Breast epithelium (tissue), 4 donors: ENCODE data around the gene PAXX. TPM values are rescaled to one million over a fixed set of nuclear protein-coding genes. Genes with fewer than 3 reads are reported as not detected.

Experiments
- DNase-seq, 2 donors: peaks; one replicate each; pipeline ENCODE4 v3.0.0-alpha.2; 2019; ENCODE audit warnings: low spot score in 2 of 2
- H3K27ac ChIP-seq, 2 donors: fragments of 200-600 bp; sonication (generic) in 1 of 2; one replicate each; pipeline ENCODE4 v1.5.1; 2016 to 2019; ENCODE audit warnings: mild to moderate bottlenecking in 1 of 2
- H3K27me3 ChIP-seq, 2 donors: fragments of 200-600 bp; sonication (generic) in 1 of 2; one replicate each; pipeline versions ENCODE4 v1.5.1 to v1.6.0; 2017 to 2019; ENCODE audit warnings: control low read depth in 1 of 2, mild to moderate bottlenecking in 1 of 2
- H3K36me3 ChIP-seq: fragments of 200-600 bp; one replicate; pipeline ENCODE4 v1.5.1; 2019
- H3K4me1 ChIP-seq, 2 donors: fragments of 200-600 bp; sonication (generic); one replicate each; pipeline ENCODE4 v1.5.1; 2016 to 2019; ENCODE audit warnings: control low read depth in 1 of 2
- H3K4me3 ChIP-seq, 3 donors: fragments of 200-600 bp; sonication (generic); 1 replicate in 2 of 3; 2 replicates in 1 of 3; pipeline ENCODE4 v1.5.1; 2016 to 2019; ENCODE audit warnings: mild to moderate bottlenecking in 3 of 3, moderate library complexity in 2 of 3
- H3K9me3 ChIP-seq, 2 donors: fragments of 200-600 bp; sonication (generic) in 1 of 2; one replicate each; pipeline ENCODE4 v1.5.1; 2016 to 2019; ENCODE audit warnings: control low read depth in 1 of 2
- CTCF ChIP-seq, 3 donors: fragments of 450-650 bp; IDR thresholded peaks; one replicate each; pipeline ENCODE4 v1.5.1; 2016 to 2017; ENCODE audit warnings: antibody characterized with exemption in 3 of 3, mild to moderate bottlenecking in 3 of 3, moderate library complexity in 3 of 3
- POLR2A ChIP-seq: fragments of 450-650 bp; IDR thresholded peaks from one replicate; pipeline ENCODE4 v1.6.1; 2016; ENCODE audit warnings: antibody characterized with exemption, mild to moderate bottlenecking, moderate library complexity
- POLR2AphosphoS5 ChIP-seq, 3 donors: sonication (generic); formaldehyde crosslinking; IDR thresholded peaks; one replicate each; pipeline ENCODE4 v1.6.1; 2017; ENCODE audit warnings: antibody characterized with exemption in 3 of 3
- intact Hi-C: fragments of 100-400 bp; cut with DNase I; formaldehyde crosslinking; loops from one replicate; pipeline ENCODE4 v1.15.1; 2023; ENCODE audit warnings: low total_unique reads
- total RNA-seq, 3 donors: library from RNA; depleted of rRNA; stranded (reverse); fragments of >200 nt; gene quantifications; one replicate each; pipeline ENCODE4 v1.1.0, GENCODE V29; 2016

The PAXX gene
- total RNA-seq, 3 donors from 2014 or later = 24.6 to 66.2 (median 49.2) TPM

- Histone ChIP-seq H3K27me3 (no peaks in the 10 kb centered on the region), H3K4me3 (peak overlapping the region; percentile 49 to 88 (median 66)), H3K36me3 (no peaks in the 10 kb centered on the region), H3K9me3 (no peaks in the 10 kb centered on the region), H3K27ac (peak overlapping the region; percentile 30 to 74), H3K4me1 (peaks cover 12 to 27% of the 10 kb centered on the region in 2 donors)
- intact Hi-C loops = no loop called here
- TF ChIP-seq CTCF (IDR thresholded peaks at IDR 0.05) = peak; percentile 30 to 53 (median 33)
- TF ChIP-seq POLR2A = no peak
- DNase-seq = peak in 1 of 2 donors; percentile 73
These were observed 36.2 kb downstream of the PAXX start for GRCh38 chr9:137028263-137029057.

- Histone ChIP-seq H3K4me3 (peak overlapping the region; percentile 49 to 88 (median 66)), H3K27me3 (no peaks in the 10 kb centered on the region), H3K9me3 (no peaks in the 10 kb centered on the region), H3K4me1 (peaks cover 12 to 27% of the 10 kb centered on the region in 2 donors), H3K27ac (no peak overlapping the region), H3K36me3 (no peaks in the 10 kb centered on the region)
- intact Hi-C loops = no loop called here
- peak in 1 of 2 donors; percentile 69 for DNase-seq
- peak; percentile 60 to 84 (median 76) for TF ChIP-seq CTCF (IDR thresholded peaks at IDR 0.05)
- TF ChIP-seq POLR2A = no peak
These were observed 37.1 kb downstream of the PAXX start for GRCh38 chr9:137029058-137029936.

GRCh38 chr9:137030006-137030405 is 37.8 kb downstream of the PAXX start:
- no peaks in the 10 kb centered on the region for H3K9me3 ChIP-seq
- TF ChIP-seq POLR2A (no peak), POLR2AphosphoS5 (IDR thresholded peaks at IDR 0.05) (no peak), CTCF (IDR thresholded peaks at IDR 0.05) (no peak)
- H3K27me3 ChIP-seq = no peaks in the 10 kb centered on the region
- intact Hi-C loops = no loop called here
- no peaks in the 10 kb centered on the region for H3K36me3 ChIP-seq
- no peak overlapping the region for H3K4me3 ChIP-seq
- no peak overlapping the region for H3K27ac ChIP-seq
- H3K4me1 ChIP-seq = peaks cover 20 to 35% of the 10 kb centered on the region in 2 donors
- no peak for DNase-seq

- no peaks in the 10 kb centered on the region for H3K36me3 ChIP-seq
- no peak overlapping the region for H3K4me3 ChIP-seq
- no peak for TF ChIP-seq POLR2AphosphoS5 (IDR thresholded peaks at IDR 0.05)
- no peak for TF ChIP-seq CTCF (IDR thresholded peaks at IDR 0.05)
- TF ChIP-seq POLR2A = no peak
- no peak for DNase-seq
- peaks cover 21 to 31% of the 10 kb centered on the region in 2 donors for H3K4me1 ChIP-seq
- no peaks in the 10 kb centered on the region for H3K27me3 ChIP-seq
- no peak overlapping the region for H3K27ac ChIP-seq
- intact Hi-C loops = no loop called here
- H3K9me3 ChIP-seq = no peaks in the 10 kb centered on the region
These were observed 38.6 kb downstream of the PAXX start for GRCh38 chr9:137030538-137031527.
